ENCODE results near the gene HOXA7.

The HOXA7 gene

GRCh38 chr7:27158436-27159265 is 2.2 kb upstream of the HOXA7 start:
- TF ChIP-seq CTCF (IDR thresholded peaks at IDR 0.05) = no peak

- no peak for TF ChIP-seq CTCF (IDR thresholded peaks at IDR 0.05)
These were observed 1.4 kb upstream of the HOXA7 start for GRCh38 chr7:27157702-27158431.

- TF ChIP-seq CTCF (IDR thresholded peaks at IDR 0.05) = no peak
These were observed 634 bp upstream of the HOXA7 start for GRCh38 chr7:27156916-27157701.

GRCh38 chr7:27155816-27156507 is 513 bp downstream of the HOXA7 start:
- no peak for TF ChIP-seq CTCF (IDR thresholded peaks at IDR 0.05)

- TF ChIP-seq CTCF (IDR thresholded peaks at IDR 0.05) = no peak
These were observed 1.3 kb downstream of the HOXA7 start for GRCh38 chr7:27154901-27155815.

- no peak for TF ChIP-seq CTCF (IDR thresholded peaks at IDR 0.05)
These were observed 2.1 kb downstream of the HOXA7 start for GRCh38 chr7:27154369-27154768.
